GM18858 (cell line): ENCODE data around the gene POLR3C.

Source experiments
- ATAC-seq: cut with Tn5 transposase; IDR thresholded peaks from one replicate; pipeline ENCODE4 v1.9.1; 2021; ENCODE audit not compliant: unreplicated experiment

POLR3C gene

DNA sequence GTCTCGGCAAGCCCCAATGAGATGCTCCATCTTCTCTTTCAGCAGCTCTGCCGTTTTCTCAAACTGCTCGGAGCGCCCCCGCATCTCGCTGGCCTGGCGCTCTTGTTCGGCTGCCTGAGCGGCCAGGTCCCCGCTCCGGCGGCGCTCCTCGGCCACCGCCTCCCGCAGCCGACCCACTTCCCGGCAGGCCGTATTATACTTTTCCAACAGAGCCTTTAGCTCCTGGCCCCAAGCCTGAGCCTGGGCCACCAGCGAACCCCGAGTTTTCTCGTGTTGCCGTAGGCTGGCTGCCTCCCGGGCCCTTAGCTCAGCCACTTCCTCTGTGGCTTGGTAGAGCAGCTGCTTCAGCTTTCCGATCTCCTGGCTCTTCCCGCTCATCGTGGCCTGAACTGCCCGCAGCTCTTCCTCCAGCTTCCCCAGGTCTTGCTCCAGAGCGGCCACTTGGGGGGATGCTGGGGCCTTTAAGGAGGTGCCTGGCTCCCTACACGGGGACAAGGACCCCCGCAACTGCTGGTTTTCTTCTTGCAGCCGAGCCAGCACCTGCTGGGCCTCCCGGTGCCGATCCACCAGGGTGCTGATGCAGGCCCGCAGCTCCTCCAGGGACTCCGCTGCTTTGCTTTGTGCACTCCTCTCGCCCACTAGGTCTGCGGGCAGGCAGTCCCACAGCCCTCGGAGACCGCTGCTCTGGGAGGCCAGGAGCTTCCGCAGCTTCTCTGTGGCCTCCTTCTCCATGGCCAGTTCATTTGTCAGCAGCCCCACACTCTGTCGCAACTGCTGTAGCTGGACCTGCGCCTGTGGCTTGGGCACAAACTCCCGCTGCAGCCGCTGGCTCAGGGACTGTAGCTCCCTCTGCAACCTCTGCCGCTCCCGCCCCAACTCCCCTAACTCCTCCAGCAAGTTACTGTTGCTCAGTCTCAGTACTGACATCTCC is 48.3 kb downstream of the POLR3C start:
- ATAC-seq: no peak

GRCh38 chr1:145874646-145875045 is 50.6 kb downstream of the POLR3C start:
- no peak for ATAC-seq

DNA sequence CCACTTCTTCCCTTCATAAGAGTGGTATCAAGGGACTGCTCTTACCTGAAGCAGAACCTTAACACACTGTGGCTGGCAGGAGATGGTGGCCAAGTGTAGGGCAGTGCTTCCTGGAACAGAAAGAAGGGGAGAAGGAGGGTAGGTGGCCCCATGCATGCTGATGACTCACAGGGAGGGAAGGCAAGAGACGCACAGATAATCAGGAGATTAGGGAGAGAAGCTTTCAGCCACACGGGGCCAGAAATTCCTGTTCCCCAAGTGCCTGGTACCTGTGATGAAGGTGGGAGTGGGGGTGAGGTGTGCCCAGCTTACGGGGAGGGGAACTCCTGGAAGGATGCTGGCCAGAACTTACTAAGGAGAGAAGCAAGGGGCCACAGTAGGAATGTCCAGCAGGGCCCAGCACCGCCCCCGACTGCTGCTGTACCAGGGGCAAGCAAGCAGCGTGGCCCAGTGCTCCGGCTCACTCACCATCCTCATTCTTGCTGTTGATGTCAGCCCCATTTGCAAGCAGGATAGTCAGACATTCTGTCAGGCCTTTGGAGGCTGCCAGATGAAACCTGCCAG is 54.0 kb downstream of the POLR3C start:
- ATAC-seq: no peak

- ATAC-seq: no peak
Observed at GRCh38 chr1:145878724-145879123, 54.7 kb downstream of the POLR3C start.

GRCh38 chr1:145879775-145880174 is 55.8 kb downstream of the POLR3C start:
- ATAC-seq: no peak

DNA sequence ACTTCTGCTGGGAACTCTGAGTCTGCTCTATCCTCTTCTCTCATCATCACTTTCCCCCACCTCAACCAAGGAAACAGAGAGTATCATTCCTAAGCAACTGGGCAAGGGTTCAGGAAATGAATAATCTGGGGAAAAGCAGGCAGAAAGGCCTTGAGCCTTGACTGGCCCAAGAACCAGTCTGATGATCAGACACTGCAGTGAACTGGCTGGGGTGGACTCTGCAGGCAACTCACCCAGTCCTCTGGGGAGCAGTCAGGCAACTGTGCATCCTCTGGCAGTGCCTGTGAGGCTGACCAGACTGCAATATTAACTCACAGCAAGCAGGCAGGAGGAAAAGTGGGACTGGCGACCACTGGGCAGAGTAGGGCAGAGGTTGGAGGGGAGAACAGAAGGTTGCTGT is 60.7 kb downstream of the POLR3C start:
- no peak for ATAC-seq

GRCh38 chr1:145885738-145886287 is 61.8 kb downstream of the POLR3C start, which contains the start of gene ANKRD35:
Gene ANKRD35 (minus strand): TSS chr1:145885866. CDS start chr1:145885758, 108 bp downstream.
- peak; percentile 88 for ATAC-seq

GRCh38 chr1:145886390-145886789 is 62.4 kb downstream of the POLR3C start:
- no peak for ATAC-seq

DNA sequence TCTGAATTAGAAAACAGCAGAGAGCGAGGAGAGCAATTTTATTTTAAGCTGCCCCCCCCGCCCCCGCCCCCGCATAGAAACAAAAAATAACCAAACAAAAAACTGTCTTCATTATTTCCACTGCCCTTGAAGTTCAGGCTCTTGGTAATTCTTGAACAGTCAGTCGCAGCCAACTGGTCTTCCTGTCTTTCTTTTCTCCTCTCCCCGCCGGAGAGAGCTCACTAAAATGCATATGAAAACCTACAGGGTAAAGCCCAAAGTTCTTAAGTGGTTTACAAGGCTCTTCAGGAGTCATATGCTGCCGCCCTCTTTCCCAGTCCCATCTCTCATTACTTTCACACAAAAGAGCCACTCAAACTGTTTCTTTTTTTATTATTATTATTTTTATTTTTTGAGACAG is 62.8 kb downstream of the POLR3C start:
- no peak for ATAC-seq

DNA sequence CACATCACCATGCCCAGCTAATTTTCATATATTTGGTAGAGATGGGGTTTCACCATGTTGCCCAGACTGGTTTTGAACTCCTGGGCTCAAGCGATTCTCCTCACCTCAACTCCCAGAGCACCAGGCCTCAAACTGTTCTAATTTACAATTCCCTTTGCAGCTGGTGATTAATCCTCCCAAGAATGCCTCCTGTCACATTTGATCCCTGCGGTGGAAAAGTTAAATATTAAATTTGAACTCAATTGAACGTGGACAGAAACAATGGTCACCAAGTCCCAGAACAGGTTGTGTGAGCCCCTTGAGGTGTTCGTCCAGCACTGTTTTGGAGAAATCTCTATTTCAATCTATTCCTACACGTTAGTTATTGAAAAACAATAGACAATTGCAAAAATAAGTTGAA is 63.6 kb downstream of the POLR3C start:
- ATAC-seq: no peak

DNA sequence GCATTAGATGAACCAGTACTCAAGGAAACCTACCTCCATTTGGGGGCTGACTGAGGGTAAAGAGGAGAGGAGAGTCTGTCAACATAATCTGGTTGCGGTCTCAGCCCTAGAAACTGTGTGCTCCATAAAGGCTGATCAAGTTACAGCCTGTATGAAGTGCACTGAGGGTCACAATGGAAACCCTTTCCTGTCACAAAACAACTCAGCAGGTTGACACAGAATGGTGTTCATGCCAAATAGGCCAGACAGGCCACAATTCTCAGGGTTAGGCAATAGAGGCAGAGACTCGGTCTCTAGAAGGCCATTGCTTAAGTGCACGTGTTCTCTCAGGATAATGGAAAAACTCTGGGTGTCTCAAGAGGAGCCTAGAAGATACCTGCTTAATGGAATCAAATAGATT is 65.7 kb downstream of the POLR3C start:
- no peak for ATAC-seq

GRCh38 chr1:145891143-145891542 is 67.1 kb downstream of the POLR3C start:
- no peak for ATAC-seq

DNA sequence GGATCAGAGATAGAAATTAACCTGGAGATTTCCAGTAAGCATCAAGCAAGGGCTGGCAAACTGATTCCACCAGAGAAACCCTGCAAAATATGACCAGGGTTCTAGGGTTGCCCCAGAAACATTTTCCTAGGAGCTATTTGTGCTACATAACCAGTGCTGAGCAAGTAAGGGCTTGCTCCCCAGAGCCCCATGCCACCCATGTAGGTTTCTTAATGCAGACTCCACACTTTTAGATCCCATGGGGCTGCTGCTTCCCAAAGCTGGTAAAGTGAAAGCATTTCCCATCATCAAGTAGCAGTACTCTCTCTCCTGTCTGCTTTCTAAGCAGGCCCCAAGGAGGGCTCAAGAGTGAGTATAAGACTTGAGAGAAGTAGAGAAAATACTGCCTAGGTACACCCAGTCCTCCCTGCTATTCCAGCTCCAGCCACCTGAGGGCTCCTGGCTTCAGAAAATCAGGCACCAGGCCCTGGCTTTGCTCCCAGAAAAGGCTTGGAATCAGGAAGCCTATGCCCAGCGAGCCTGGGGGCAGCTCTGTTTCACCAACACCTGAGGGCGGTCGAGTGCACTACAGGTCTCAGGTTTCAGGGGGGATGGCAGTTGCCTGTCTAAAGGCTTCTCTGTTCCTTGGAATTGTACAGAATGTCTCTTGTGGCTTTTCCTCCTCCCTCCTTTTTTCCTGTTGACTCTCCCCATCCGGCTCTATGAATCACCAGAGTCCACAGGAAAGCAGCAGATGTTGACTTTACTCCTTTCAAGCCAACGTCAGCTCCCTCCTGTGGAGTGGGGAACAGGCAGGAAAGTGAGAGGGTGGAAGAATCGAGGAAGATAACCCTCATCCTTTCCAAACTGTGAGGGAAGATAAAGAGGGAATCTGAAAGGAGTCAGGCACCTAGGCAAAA is 67.8 kb downstream of the POLR3C start:
- ATAC-seq: no peak

GRCh38 chr1:145892486-145893087 is 68.6 kb downstream of the POLR3C start:
- ATAC-seq: no peak

GRCh38 chr1:145893306-145894055 is 69.5 kb downstream of the POLR3C start:
- no peak for ATAC-seq
